ENCODE data around the gene NECTIN1. TPM values are rescaled to one million over a fixed set of nuclear protein-coding genes. Genes with fewer than 3 reads are reported as not detected.
A peak's percentile ranks its signal among the peaks of the same experiment; 100 is the strongest.

NECTIN1 gene
- total and polyA plus RNA-seq, 4 donors: 4.7 to 18.3 (median 7.3) TPM

DNA sequence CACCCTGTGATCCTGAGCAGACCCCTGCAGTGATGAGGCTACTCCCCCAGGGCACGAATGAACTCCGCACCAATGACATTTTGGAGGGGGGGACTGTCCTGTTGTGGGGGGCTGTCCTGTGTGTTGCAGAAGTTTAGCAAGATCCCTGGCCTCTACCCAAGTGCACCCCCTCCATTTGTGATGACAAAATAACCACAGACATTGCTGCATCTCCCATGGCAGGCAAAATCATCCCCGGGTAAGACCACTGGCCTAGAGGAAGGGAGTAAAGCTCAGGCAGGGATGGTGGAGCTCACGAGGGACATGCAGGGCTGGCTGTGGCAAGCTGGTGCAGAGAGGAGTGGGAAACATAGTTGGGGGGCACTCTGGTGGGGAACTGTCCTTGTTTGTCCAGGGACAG lies 40.6 kb downstream of the NECTIN1 start:
- ATAC-seq (ENCODE audit: insufficient read depth, low FRiP score) (no peak), DNase-seq (no peak)
- TF ChIP-seq, protein P1, sequence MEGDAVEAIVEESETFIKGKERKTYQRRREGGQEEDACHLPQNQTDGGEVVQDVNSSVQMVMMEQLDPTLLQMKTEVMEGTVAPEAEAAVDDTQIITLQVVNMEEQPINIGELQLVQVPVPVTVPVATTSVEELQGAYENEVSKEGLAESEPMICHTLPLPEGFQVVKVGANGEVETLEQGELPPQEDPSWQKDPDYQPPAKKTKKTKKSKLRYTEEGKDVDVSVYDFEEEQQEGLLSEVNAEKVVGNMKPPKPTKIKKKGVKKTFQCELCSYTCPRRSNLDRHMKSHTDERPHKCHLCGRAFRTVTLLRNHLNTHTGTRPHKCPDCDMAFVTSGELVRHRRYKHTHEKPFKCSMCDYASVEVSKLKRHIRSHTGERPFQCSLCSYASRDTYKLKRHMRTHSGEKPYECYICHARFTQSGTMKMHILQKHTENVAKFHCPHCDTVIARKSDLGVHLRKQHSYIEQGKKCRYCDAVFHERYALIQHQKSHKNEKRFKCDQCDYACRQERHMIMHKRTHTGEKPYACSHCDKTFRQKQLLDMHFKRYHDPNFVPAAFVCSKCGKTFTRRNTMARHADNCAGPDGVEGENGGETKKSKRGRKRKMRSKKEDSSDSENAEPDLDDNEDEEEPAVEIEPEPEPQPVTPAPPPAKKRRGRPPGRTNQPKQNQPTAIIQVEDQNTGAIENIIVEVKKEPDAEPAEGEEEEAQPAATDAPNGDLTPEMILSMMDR (IDR thresholded peaks at IDR 0.05; ENCODE audit: control extremely low read depth, extremely low read depth): no peak
- Histone ChIP-seq H3K4me3 (no peak overlapping the region), H3K27me3 (ENCODE audit: control insufficient read depth in 3 of 3, insufficient read depth in 3 of 3, low read length in 2 of 3) (no peaks in the 10 kb centered on the region), H3K27ac (ENCODE audit: low read depth in 1 of 2, low read length in 1 of 2) (no peak overlapping the region), H3K36me3 (ENCODE audit: control insufficient read depth in 4 of 4, insufficient read depth in 4 of 4, low read length in 4 of 4) (no peaks in the 10 kb centered on the region), H3K9me3 (ENCODE audit: control insufficient read depth in 4 of 4, insufficient read depth in 3 of 4, low read length in 3 of 4) (no peaks in the 10 kb centered on the region), H3K9ac (ENCODE audit: insufficient read depth in 1 of 2, low read length in 2 of 2) (no peak overlapping the region), H3K4me1 (ENCODE audit: control insufficient read depth in 5 of 5, insufficient read depth in 5 of 5, low read length in 5 of 5) (peaks cover 0 to 20% (median 14%) of the 10 kb centered on the region in 5 donors)
- WGBS, 2 donors: 34 to 69% methylated on average over 4 of the region's 4 CpGs

DNA sequence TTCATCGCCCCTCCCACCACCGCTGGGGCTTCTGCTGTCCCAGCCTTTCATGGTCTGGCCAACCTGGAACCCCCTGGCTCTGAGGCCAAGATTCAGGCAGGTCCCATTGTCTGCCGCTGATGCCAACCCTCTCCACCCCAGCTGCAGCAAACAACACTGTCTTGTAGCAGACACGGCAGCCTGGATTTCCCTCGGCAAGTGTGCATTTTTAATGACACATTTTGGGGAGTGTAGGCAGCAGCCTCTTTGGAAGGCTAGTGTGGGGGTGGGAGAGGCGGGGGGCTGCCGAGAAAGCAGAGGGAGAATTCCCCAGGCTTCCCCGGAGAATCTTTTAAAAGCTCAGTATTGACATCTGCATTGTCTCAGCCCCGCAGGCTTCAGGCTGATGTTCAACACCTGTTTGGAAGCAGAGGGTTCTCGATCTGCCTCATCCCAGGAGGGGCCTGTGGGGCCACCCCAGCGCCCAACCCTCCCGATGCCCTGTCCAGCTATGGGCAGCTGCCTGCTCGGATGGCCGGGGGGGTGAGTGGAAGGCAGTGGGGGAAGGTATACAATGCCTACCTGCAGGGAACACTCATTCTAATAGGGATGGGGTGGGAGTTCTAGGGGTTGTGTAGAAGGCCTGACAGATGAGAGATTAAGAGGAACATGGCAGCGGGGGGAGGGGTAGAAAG lies 41.5 kb downstream of the NECTIN1 start:
- H3K27me3 ChIP-seq (ENCODE audit: control insufficient read depth in 3 of 3, insufficient read depth in 3 of 3, low read length in 2 of 3): no peaks in the 10 kb centered on the region
- no peak overlapping the region for H3K27ac ChIP-seq (ENCODE audit: low read depth in 1 of 2, low read length in 1 of 2)
- TF ChIP-seq, protein P1 (IDR thresholded peaks at IDR 0.05; ENCODE audit: control extremely low read depth, extremely low read depth): no peak
- WGBS, 2 donors: 74 to 82% methylated on average over 15 of the region's 15 CpGs
- peaks cover 0 to 20% (median 14%) of the 10 kb centered on the region in 5 donors for H3K4me1 ChIP-seq (ENCODE audit: control insufficient read depth in 5 of 5, insufficient read depth in 5 of 5, low read length in 5 of 5)
- no peak for ATAC-seq (ENCODE audit: insufficient read depth, low FRiP score)
- DNase-seq: no peak
- no peaks in the 10 kb centered on the region for H3K36me3 ChIP-seq (ENCODE audit: control insufficient read depth in 4 of 4, insufficient read depth in 4 of 4, low read length in 4 of 4)
- no peak overlapping the region for H3K4me3 ChIP-seq
- H3K9me3 ChIP-seq (ENCODE audit: control insufficient read depth in 4 of 4, insufficient read depth in 3 of 4, low read length in 3 of 4): no peaks in the 10 kb centered on the region
- H3K9ac ChIP-seq (ENCODE audit: insufficient read depth in 1 of 2, low read length in 2 of 2): no peak overlapping the region

GRCh38 chr11:119686177-119686882 lies 42.7 kb downstream of the NECTIN1 start:
- Histone ChIP-seq H3K27me3 (ENCODE audit: control insufficient read depth in 3 of 3, insufficient read depth in 3 of 3, low read length in 2 of 3) (no peaks in the 10 kb centered on the region), H3K4me3 (no peak overlapping the region), H3K4me1 (ENCODE audit: control insufficient read depth in 5 of 5, insufficient read depth in 5 of 5, low read length in 5 of 5) (peaks cover 0 to 23% (median 15%) of the 10 kb centered on the region in 5 donors), H3K36me3 (ENCODE audit: control insufficient read depth in 4 of 4, insufficient read depth in 4 of 4, low read length in 4 of 4) (no peaks in the 10 kb centered on the region), H3K9ac (ENCODE audit: insufficient read depth in 1 of 2, low read length in 2 of 2) (no peak overlapping the region), H3K9me3 (ENCODE audit: control insufficient read depth in 4 of 4, insufficient read depth in 3 of 4, low read length in 3 of 4) (no peaks in the 10 kb centered on the region), H3K27ac (ENCODE audit: low read depth in 1 of 2, low read length in 1 of 2) (no peak overlapping the region)
- ATAC-seq (ENCODE audit: insufficient read depth, low FRiP score) (peak; percentile 9), DNase-seq (peak in 1 of 3 donors; percentile 50)
- WGBS, 2 donors: 66 to 70% methylated on average over 19 of the region's 19 CpGs
- TF ChIP-seq, protein P1 (IDR thresholded peaks at IDR 0.05; ENCODE audit: control extremely low read depth, extremely low read depth): no peak

Data from lung (tissue), 12 donors.